SK-N-SH treated with all-trans-retinoic acid at 6 μM for 48 hours (cell line): ENCODE data around the gene PPP4R1.

Source experiments
- ATAC-seq: fragments of 200-7000 bp; cut with Tn5 transposase; 3 replicates; pipeline ENCODE4 v1.9.1; 2020; ENCODE audit warnings: mild to moderate bottlenecking, moderate library complexity
- ARNTL ChIP-seq: fragments of 450-650 bp; formaldehyde crosslinking; IDR thresholded peaks from 2 replicates; pipeline ENCODE4 v1.5.0; 2020; ENCODE audit warnings: low read depth, mild to moderate bottlenecking, moderate library complexity, borderline replicate concordance
- BACH2 ChIP-seq: fragments of 250-450 bp; sonication (Bioruptor Pico); IDR thresholded peaks from 2 replicates; pipeline ENCODE4 v1.9.0; 2021; ENCODE audit warnings: mild to moderate bottlenecking, borderline replicate concordance
- CSDC2 ChIP-seq: fragments of 250-450 bp; sonication (Bioruptor Pico); IDR thresholded peaks from 2 replicates; pipeline ENCODE4 v1.5.0; 2020; ENCODE audit warnings: mild to moderate bottlenecking, moderate library complexity
- ESRRG ChIP-seq: fragments of 250-450 bp; sonication (Bioruptor Pico); IDR thresholded peaks from 2 replicates; pipeline ENCODE4 v1.6.1; 2021; ENCODE audit warnings: mild to moderate bottlenecking
- ISL1 ChIP-seq: fragments of 250-450 bp; sonication (Bioruptor Pico); IDR thresholded peaks from 2 replicates; pipeline ENCODE4 v2.1.2; 2022; ENCODE audit warnings: mild to moderate bottlenecking, moderate library complexity
- OSR1 ChIP-seq: fragments of 250-450 bp; sonication (Bioruptor Pico); IDR thresholded peaks from 2 replicates; pipeline ENCODE4 v1.8.0; 2022; ENCODE audit warnings: moderate library complexity, mild to moderate bottlenecking, inconsistent platforms
- PPARA ChIP-seq: fragments of 250-450 bp; sonication (Bioruptor Pico); IDR thresholded peaks from 2 replicates; pipeline ENCODE4 v1.5.0; 2020; ENCODE audit warnings: mild to moderate bottlenecking, borderline replicate concordance
- RARB ChIP-seq: fragments of 250-450 bp; sonication (Bioruptor Pico); IDR thresholded peaks from 2 replicates; pipeline ENCODE4 v1.8.0; 2021; ENCODE audit warnings: mild to moderate bottlenecking, moderate library complexity
- SNAI2 ChIP-seq: fragments of 250-450 bp; sonication (Bioruptor Pico); IDR thresholded peaks from 2 replicates; pipeline ENCODE4 v1.5.0; 2020; ENCODE audit warnings: mild to moderate bottlenecking, moderate library complexity
- TCF4 ChIP-seq: fragments of 250-450 bp; sonication (Bioruptor Pico); IDR thresholded peaks from 2 replicates; pipeline ENCODE4 v1.8.0; 2021; ENCODE audit warnings: mild to moderate bottlenecking, moderate library complexity, borderline replicate concordance
- TOX ChIP-seq: fragments of 250-450 bp; sonication (Bioruptor Pico); IDR thresholded peaks from 2 replicates; pipeline ENCODE4 v1.8.0; 2021; ENCODE audit warnings: mild to moderate bottlenecking, moderate library complexity, borderline replicate concordance
- ZC3H10 ChIP-seq: fragments of 250-450 bp; sonication (Bioruptor Pico); IDR thresholded peaks from 2 replicates; pipeline ENCODE4 v1.5.1; 2021; ENCODE audit warnings: mild to moderate bottlenecking, moderate library complexity
- ZFP3 ChIP-seq: fragments of 250-450 bp; sonication (Bioruptor Pico); IDR thresholded peaks from 2 replicates; pipeline ENCODE4 v1.5.0; 2020; ENCODE audit warnings: mild to moderate bottlenecking, moderate library complexity
- ZFP30 ChIP-seq: fragments of 450-650 bp; formaldehyde crosslinking; IDR thresholded peaks from 2 replicates; pipeline ENCODE4 v1.5.0; 2022; ENCODE audit warnings: mild to moderate bottlenecking, moderate library complexity
- ZNF565 ChIP-seq: fragments of 450-650 bp; formaldehyde crosslinking; conservative IDR thresholded peaks from 2 replicates; pipeline ENCODE4 v1.5.0; 2020; ENCODE audit warnings: low read depth, mild to moderate bottlenecking, moderate library complexity
- ZNF70 ChIP-seq: fragments of 450-650 bp; formaldehyde crosslinking; IDR thresholded peaks from 2 replicates; pipeline ENCODE4 v1.5.0; 2020; ENCODE audit warnings: mild to moderate bottlenecking, moderate library complexity
- ZNF8 ChIP-seq: fragments of 450-650 bp; formaldehyde crosslinking; IDR thresholded peaks from 2 replicates; pipeline ENCODE4 v1.5.0; 2020; ENCODE audit warnings: mild to moderate bottlenecking, moderate library complexity
- TF ChIP-seq, protein P1 (sequence below): fragments of 250-450 bp; sonication (Bioruptor Pico); IDR thresholded peaks from 2 replicates; pipeline ENCODE4 v1.5.0; 2020; ENCODE audit warnings: mild to moderate bottlenecking, moderate library complexity
- TF ChIP-seq, protein P2 (sequence below): fragments of 250-450 bp; sonication (Bioruptor Pico); IDR thresholded peaks from 2 replicates; pipeline ENCODE4 v1.8.0; 2021; ENCODE audit warnings: low read depth, mild to moderate bottlenecking, moderate library complexity, borderline replicate concordance
- TF ChIP-seq, protein P3 (sequence below): fragments of 250-450 bp; sonication (Bioruptor Pico); IDR thresholded peaks from 2 replicates; pipeline ENCODE4 v1.5.1; 2021; ENCODE audit warnings: mild to moderate bottlenecking, moderate library complexity
- TF ChIP-seq, protein P4 (sequence below): fragments of 250-450 bp; sonication (Bioruptor Pico); IDR thresholded peaks from 2 replicates; pipeline ENCODE4 v1.8.0; 2020; ENCODE audit warnings: mild to moderate bottlenecking, moderate library complexity, borderline replicate concordance
- TF ChIP-seq, protein P5 (sequence below): fragments of 250-450 bp; sonication (Bioruptor Pico); IDR thresholded peaks from 2 replicates; pipeline ENCODE4 v1.5.1; 2020; ENCODE audit warnings: low read depth, mild to moderate bottlenecking, moderate library complexity

PPP4R1 gene

DNA sequence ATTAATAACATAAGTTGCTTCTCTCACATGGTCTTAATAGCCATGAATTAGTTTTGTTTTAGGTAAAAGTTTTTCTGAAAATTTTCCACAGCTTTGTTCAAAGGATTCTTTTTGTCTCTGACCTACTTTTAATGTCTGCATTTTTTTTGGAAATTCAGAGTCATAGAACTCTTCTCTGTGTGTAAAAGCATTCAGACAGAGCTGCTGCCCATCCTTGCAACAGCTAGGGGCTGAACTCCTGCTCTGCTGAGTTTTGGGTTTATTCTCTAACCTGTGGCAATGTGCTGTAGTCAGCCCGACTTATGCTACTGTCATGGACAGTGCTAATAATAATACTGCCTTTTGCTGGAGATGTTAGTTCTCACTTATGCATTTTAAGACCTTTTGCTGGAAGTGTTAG is 95.0 kb downstream of the PPP4R1 start:
- no peak for ATAC-seq
- no peak for TF ChIP-seq ISL1
- TF ChIP-seq TCF4 (CRISPR knock-in tag), result no peak
- no peak for TF ChIP-seq CSDC2 (CRISPR knock-in tag)
- TF ChIP-seq ARNTL (CRISPR knock-in tag), result no peak
- TF ChIP-seq, protein P1, sequence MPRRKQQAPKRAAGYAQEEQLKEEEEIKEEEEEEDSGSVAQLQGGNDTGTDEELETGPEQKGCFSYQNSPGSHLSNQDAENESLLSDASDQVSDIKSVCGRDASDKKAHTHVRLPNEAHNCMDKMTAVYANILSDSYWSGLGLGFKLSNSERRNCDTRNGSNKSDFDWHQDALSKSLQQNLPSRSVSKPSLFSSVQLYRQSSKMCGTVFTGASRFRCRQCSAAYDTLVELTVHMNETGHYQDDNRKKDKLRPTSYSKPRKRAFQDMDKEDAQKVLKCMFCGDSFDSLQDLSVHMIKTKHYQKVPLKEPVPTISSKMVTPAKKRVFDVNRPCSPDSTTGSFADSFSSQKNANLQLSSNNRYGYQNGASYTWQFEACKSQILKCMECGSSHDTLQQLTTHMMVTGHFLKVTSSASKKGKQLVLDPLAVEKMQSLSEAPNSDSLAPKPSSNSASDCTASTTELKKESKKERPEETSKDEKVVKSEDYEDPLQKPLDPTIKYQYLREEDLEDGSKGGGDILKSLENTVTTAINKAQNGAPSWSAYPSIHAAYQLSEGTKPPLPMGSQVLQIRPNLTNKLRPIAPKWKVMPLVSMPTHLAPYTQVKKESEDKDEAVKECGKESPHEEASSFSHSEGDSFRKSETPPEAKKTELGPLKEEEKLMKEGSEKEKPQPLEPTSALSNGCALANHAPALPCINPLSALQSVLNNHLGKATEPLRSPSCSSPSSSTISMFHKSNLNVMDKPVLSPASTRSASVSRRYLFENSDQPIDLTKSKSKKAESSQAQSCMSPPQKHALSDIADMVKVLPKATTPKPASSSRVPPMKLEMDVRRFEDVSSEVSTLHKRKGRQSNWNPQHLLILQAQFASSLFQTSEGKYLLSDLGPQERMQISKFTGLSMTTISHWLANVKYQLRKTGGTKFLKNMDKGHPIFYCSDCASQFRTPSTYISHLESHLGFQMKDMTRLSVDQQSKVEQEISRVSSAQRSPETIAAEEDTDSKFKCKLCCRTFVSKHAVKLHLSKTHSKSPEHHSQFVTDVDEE (CRISPR knock-in tag), result no peak
- TF ChIP-seq ZFP3 (CRISPR knock-in tag), result no peak
- no peak for TF ChIP-seq OSR1
- TF ChIP-seq, protein P2, sequence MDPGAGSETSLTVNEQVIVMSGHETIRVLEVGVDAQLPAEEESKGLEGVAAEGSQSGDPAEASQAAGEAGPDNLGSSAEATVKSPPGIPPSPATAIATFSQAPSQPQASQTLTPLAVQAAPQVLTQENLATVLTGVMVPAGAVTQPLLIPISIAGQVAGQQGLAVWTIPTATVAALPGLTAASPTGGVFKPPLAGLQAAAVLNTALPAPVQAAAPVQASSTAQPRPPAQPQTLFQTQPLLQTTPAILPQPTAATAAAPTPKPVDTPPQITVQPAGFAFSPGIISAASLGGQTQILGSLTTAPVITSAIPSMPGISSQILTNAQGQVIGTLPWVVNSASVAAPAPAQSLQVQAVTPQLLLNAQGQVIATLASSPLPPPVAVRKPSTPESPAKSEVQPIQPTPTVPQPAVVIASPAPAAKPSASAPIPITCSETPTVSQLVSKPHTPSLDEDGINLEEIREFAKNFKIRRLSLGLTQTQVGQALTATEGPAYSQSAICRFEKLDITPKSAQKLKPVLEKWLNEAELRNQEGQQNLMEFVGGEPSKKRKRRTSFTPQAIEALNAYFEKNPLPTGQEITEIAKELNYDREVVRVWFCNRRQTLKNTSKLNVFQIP, result no peak
- no peak for TF ChIP-seq SNAI2 (CRISPR knock-in tag)
- TF ChIP-seq PPARA (CRISPR knock-in tag), result no peak
- no peak for TF ChIP-seq ZNF8 (CRISPR knock-in tag)
- no peak for TF ChIP-seq ZNF565 (CRISPR knock-in tag)
- TF ChIP-seq, protein P3, sequence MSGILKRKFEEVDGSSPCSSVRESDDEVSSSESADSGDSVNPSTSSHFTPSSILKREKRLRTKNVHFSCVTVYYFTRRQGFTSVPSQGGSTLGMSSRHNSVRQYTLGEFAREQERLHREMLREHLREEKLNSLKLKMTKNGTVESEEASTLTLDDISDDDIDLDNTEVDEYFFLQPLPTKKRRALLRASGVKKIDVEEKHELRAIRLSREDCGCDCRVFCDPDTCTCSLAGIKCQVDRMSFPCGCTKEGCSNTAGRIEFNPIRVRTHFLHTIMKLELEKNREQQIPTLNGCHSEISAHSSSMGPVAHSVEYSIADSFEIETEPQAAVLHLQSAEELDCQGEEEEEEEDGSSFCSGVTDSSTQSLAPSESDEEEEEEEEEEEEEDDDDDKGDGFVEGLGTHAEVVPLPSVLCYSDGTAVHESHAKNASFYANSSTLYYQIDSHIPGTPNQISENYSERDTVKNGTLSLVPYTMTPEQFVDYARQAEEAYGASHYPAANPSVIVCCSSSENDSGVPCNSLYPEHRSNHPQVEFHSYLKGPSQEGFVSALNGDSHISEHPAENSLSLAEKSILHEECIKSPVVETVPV, result no peak
- no peak for TF ChIP-seq RARB (CRISPR knock-in tag)
- no peak for TF ChIP-seq ESRRG (CRISPR knock-in tag)
- TF ChIP-seq, protein P4, sequence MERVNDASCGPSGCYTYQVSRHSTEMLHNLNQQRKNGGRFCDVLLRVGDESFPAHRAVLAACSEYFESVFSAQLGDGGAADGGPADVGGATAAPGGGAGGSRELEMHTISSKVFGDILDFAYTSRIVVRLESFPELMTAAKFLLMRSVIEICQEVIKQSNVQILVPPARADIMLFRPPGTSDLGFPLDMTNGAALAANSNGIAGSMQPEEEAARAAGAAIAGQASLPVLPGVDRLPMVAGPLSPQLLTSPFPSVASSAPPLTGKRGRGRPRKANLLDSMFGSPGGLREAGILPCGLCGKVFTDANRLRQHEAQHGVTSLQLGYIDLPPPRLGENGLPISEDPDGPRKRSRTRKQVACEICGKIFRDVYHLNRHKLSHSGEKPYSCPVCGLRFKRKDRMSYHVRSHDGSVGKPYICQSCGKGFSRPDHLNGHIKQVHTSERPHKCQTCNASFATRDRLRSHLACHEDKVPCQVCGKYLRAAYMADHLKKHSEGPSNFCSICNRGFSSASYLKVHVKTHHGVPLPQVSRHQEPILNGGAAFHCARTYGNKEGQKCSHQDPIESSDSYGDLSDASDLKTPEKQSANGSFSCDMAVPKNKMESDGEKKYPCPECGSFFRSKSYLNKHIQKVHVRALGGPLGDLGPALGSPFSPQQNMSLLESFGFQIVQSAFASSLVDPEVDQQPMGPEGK (CRISPR knock-in tag), result no peak
- TF ChIP-seq ZFP30 (CRISPR knock-in tag), result no peak
- no peak for TF ChIP-seq ZC3H10 (CRISPR knock-in tag)
- TF ChIP-seq BACH2 (CRISPR knock-in tag), result no peak
- TF ChIP-seq, all 23 proteins: peak for 0

DNA sequence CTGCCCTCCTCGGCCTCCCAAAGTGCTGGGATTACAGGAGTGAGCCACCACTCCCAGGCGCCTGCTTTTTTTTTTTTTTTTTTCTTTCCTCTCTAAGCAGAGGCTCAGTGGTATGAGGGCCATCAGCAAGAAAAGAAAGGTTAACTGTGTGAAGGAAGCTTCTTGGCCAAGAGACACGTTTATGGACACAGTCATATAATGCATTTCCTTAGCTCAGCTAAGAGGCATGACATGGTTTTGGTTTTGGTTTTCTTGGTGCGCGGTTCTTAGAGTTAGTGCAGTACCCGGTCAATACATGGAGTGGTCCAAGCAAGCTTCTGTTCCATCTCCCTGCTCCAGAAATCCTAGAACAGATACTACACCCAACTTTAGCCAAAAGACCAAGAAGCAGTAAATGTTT is 96.5 kb downstream of the PPP4R1 start:
- no peak for ATAC-seq
- TF ChIP-seq, protein P1 (CRISPR knock-in tag), result no peak
- TF ChIP-seq PPARA (CRISPR knock-in tag), result no peak
- no peak for TF ChIP-seq CSDC2 (CRISPR knock-in tag)
- TF ChIP-seq ESRRG (CRISPR knock-in tag), result no peak
- TF ChIP-seq, protein P2, result no peak
- no peak for TF ChIP-seq ZC3H10 (CRISPR knock-in tag)
- no peak for TF ChIP-seq ZNF70 (CRISPR knock-in tag)
- no peak for TF ChIP-seq ZNF565 (CRISPR knock-in tag)
- no peak for TF ChIP-seq TCF4 (CRISPR knock-in tag)
- TF ChIP-seq ARNTL (CRISPR knock-in tag), result no peak
- no peak for TF ChIP-seq BACH2 (CRISPR knock-in tag)
- no peak for TF ChIP-seq ISL1
- TF ChIP-seq, protein P4 (CRISPR knock-in tag), result no peak
- TF ChIP-seq, protein P5, sequence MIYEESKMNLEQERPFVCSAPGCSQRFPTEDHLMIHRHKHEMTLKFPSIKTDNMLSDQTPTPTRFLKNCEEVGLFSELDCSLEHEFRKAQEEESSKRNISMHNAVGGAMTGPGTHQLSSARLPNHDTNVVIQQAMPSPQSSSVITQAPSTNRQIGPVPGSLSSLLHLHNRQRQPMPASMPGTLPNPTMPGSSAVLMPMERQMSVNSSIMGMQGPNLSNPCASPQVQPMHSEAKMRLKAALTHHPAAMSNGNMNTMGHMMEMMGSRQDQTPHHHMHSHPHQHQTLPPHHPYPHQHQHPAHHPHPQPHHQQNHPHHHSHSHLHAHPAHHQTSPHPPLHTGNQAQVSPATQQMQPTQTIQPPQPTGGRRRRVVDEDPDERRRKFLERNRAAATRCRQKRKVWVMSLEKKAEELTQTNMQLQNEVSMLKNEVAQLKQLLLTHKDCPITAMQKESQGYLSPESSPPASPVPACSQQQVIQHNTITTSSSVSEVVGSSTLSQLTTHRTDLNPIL, result no peak
- no peak for TF ChIP-seq ZNF8 (CRISPR knock-in tag)
- no peak for TF ChIP-seq TOX (CRISPR knock-in tag)
- TF ChIP-seq SNAI2 (CRISPR knock-in tag), result no peak
- no peak for TF ChIP-seq OSR1
